Skin epidermis (tissue), 12 donors: ENCODE measurements around the gene CDK19.
"Not testable (repeated sequence)": the region's sequence is repeated elsewhere in the genome, so short reads cannot be mapped to it uniquely, and the experiment has no call there.

Source experiments
- H3K27ac ChIP-seq, 21 experiments: fragments of 200-600 bp; sonication (generic) in 11 of 21; one replicate each; pipeline ENCODE4 v1.5.0; 2020; ENCODE audit warnings: mild to moderate bottlenecking in 3 of 21, inconsistent platforms in 2 of 21, moderate library complexity in 2 of 21
- H3K4me3 ChIP-seq, 7 experiments: fragments of 200-600 bp; sonication (generic) in 2 of 7; one replicate each; pipeline ENCODE4 v1.5.0; 2020; ENCODE audit warnings: inconsistent platforms in 2 of 7, mild to moderate bottlenecking in 2 of 7, moderate library complexity in 1 of 7

CDK19 gene

DNA sequence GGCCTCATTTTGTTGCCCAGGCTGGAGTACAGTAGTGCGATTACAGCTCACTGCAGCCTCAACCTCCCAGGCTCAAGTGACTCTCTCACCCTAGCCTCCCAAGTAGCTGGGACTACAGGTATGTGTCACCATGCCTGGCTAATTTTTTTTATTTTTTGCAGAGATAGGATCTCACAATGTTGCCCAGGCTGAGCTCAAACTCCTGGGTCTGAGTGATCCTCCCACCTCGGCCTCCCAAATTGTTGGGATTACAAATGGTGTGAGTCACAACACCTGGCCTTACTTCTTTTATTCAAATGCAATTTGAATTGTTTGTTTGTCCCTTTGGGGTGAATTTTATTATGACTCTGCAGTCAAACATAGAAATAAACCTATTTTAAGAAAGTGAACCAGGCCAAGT lies 207.1 kb downstream of the CDK19 start:
- Histone ChIP-seq H3K4me3 (no peak overlapping the region), H3K27ac (no peak overlapping the region)

GRCh38 chr6:110606151-110606550 lies 209.1 kb downstream of the CDK19 start:
- Histone ChIP-seq H3K4me3 (no peak overlapping the region), H3K27ac (no peak overlapping the region)

DNA sequence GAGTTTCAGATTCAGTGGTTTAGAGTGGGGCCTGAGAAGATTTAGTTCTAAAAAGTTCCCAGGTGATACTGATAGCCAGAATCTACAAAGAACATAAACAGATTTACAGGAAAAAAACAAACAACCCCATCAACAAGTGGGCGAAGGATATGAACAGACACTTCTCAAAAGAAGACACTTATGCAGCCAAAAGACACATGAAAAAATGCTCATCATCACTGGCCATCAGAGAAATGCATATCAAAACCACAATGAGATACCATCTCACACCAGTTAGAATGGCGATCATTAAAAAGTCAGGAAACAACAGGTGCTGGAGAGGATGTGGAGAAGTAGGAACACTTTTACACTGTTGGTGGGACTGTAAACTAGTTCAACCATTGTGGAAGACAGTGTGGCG lies 214.6 kb downstream of the CDK19 start:
- not testable (repeated sequence) for H3K27ac ChIP-seq, H3K4me3 ChIP-seq

DNA sequence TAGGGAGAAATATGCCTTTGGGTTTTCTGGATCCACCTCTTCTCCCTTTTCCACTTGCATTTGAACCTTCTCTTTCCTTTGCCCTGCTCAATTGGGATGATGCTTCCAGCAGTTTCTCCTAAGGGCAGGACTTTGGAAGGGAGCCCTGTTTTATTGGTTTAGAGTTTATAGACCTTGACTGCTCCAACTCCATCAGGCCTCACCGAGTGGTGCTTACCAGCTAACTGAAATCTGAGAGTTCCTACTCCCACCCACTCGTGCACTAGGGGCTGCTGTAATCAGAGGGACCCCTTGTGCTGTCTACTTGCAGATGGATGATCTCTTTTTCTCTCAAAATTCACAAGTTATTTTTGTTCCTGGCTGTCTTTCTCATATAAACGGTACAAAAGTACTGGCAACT lies 217.5 kb downstream of the CDK19 start:
- H3K27ac ChIP-seq, result no peak overlapping the region

DNA sequence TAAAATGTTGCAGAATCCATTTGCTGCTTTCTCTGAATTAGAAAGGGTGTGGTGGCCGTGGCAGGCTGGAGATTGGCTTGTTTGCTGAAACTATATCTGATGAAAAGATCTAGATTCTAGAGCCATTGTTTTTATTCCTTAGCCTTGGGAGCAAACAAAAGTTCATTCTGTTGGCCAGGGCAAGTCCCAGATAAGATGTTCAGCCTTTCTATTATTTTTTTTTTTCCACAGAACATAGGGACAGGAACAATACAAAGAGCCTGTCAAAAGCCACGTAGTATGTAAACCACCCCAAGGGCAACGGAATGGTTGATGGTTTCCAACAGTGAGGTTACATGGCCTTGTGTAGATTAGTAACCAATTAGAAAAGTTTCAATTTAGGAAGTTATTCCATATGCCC lies 218.9 kb downstream of the CDK19 start:
- Histone ChIP-seq H3K27ac (no peak overlapping the region), H3K4me3 (no peak overlapping the region)

More for the DNA sequence above, 217.5 kb downstream of the CDK19 start:
- H3K4me3 ChIP-seq, result no peak overlapping the region

DNA sequence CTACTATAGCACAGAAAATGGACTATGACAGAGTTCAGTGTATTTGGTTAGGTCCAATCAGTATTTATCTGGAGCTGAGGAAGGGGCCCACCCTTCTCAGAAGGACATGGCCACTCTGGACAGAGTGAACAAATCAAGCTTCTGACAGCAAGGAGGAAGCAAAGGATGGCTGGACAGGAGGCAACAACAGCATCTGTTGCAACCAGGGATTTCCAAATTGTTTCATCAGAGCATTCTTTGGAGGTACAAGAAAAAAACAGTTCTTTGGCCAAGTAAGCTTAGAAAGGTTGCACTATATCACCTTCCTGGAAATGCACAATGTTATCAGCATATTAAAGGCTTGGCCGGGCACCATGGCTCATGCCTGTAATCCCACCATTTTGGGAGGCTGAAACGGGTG lies 220.2 kb downstream of the CDK19 start:
- Histone ChIP-seq H3K27ac (no peak overlapping the region), H3K4me3 (no peak overlapping the region)

DNA sequence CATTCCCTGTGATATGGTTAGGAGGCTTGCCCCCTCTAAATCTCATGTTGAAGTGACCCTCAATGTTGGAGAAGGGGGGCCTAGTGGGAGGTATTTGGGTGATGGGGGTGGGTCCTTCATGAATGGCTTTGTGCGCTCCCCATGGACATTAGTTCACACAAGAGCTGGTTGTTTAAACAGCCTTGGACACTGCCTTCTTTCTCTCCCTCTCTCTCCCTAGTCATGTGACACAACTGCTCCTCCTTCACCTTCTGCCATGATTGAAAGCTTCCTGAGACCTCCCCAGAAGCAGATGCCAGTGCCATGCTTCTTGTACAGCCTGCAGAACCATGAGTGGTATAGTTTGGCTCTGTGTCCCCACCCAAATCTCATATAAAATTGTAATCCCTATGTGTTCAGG lies 221.6 kb downstream of the CDK19 start:
- no peak overlapping the region for H3K4me3 ChIP-seq
- no peak overlapping the region for H3K27ac ChIP-seq

DNA sequence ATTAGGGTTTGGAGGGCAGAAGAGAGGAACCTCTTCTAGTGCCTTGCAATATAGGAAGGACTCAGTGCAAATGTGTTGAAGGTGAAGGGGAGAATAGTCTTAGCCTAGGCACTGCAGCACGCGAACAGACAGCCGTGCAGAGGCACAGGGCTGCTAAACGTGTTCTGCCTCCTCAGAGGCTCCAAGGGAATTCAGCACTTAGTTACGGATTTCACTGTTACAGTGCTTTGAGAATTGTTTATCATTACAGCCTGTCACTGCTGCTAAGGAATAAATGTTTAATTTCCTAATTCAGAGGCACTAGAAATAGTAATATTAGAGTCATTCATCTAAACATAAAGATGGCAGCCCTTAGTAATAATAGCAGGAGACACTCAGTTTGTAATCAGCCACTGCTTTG lies 222.5 kb downstream of the CDK19 start:
- Histone ChIP-seq H3K4me3 (no peak overlapping the region), H3K27ac (no peak overlapping the region)

- H3K4me3 ChIP-seq, result no peak overlapping the region
- H3K27ac ChIP-seq, result no peak overlapping the region
These were observed 224.4 kb downstream of the CDK19 start for GRCh38 chr6:110590821-110591351.

DNA sequence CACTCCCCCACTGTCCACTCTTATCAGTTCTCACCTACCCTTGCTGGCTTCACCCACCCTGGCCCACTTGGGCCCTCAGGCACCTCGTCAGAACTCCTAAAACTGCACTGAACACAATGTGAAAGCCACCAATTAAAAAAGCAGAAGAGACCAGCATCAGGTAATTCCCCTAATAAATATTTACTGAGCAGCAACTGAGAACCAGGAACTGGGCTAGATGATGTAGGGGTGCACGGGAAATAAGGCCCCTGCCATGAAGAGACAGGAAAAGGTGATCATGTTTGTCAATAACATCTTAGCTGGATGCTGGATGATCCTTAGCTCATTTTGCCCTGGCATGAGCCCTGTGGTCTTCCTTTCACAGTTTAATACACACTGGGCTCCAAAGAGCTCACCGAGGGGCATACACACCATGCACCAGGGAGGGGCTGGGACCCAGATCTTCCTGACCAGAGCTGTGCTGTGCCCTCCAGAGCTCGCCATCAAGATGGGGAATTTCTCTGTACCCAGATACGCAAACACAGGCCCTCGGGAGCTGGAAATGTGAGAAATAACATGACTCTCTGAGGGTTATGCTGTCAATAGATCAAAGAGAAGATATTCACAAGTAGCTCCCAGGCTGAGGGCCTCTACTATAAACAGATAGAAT lies 225.3 kb downstream of the CDK19 start:
- no peak overlapping the region for H3K4me3 ChIP-seq
- no peak overlapping the region for H3K27ac ChIP-seq

DNA sequence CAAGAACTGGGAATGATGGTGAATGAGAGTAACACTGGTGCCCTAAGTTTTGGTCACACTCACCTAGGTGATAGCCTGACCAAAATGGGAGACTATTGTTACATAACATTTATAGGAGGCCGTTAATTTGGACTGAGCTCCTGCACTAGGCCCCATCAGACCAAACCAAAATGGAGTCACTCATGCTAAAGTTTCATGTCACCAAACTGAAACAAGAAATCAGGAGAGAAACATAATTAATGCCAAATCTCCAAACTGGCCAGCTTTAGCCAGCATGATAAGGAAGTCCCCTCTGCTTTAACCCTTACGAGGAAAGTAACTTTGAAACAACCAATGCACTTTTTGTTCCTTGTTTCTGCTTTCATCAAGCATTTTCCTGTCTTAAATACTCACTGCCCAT lies 227.9 kb downstream of the CDK19 start:
- H3K27ac ChIP-seq, result no peak overlapping the region
- no peak overlapping the region for H3K4me3 ChIP-seq

GRCh38 chr6:110581679-110582078 lies 233.6 kb downstream of the CDK19 start:
- Histone ChIP-seq H3K4me3 (no peak overlapping the region), H3K27ac (no peak overlapping the region)

- H3K27ac ChIP-seq, H3K4me3 ChIP-seq: not testable (repeated sequence)
These were observed 237.6 kb downstream of the CDK19 start for GRCh38 chr6:110577596-110578167.

- Histone ChIP-seq H3K4me3 (no peak overlapping the region), H3K27ac (no peak overlapping the region)
These were observed 239.3 kb downstream of the CDK19 start for GRCh38 chr6:110575925-110576463.

GRCh38 chr6:110574817-110575216 lies 240.5 kb downstream of the CDK19 start:
- H3K4me3 ChIP-seq, result no peak overlapping the region
- H3K27ac ChIP-seq, result no peak overlapping the region

GRCh38 chr6:110573537-110573936 lies 241.7 kb downstream of the CDK19 start:
- Histone ChIP-seq H3K4me3 (no peak overlapping the region), H3K27ac (no peak overlapping the region)

DNA sequence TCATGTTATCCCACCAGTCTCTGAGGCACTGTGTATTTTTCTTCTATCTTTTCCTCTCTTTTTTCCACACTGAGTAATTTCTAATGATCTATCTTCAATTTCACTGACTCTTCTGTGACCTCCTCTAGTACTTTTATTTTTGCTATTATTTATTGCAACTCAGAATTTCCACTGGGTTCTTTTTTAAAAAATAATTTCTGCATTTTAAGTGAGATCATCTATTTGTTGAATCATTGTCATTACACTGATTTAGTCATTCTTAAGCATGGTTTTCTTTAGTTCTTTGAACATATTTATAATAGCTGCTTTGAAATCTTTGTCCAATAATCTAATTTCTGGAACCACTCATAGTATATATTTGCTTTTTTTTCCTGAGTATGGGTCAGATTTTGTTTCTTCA lies 242.1 kb downstream of the CDK19 start:
- no peak overlapping the region for H3K27ac ChIP-seq
- H3K4me3 ChIP-seq, result no peak overlapping the region

- no peak overlapping the region for H3K27ac ChIP-seq
- H3K4me3 ChIP-seq, result no peak overlapping the region
These were observed 247.1 kb downstream of the CDK19 start for GRCh38 chr6:110567957-110568696.

GRCh38 chr6:110566346-110567125 lies 248.7 kb downstream of the CDK19 start:
- Histone ChIP-seq H3K27ac (no peak overlapping the region), H3K4me3 (no peak overlapping the region)
